Measurements from ENCODE around the gene UBTD2. TPM values are rescaled to one million over a fixed set of nuclear protein-coding genes. Genes with fewer than 3 reads are reported as not detected.

The UBTD2 gene
- total RNA-seq, 4 donors from 2014 or later = 6.0 to 11.4 (median 9.8) TPM

DNA sequence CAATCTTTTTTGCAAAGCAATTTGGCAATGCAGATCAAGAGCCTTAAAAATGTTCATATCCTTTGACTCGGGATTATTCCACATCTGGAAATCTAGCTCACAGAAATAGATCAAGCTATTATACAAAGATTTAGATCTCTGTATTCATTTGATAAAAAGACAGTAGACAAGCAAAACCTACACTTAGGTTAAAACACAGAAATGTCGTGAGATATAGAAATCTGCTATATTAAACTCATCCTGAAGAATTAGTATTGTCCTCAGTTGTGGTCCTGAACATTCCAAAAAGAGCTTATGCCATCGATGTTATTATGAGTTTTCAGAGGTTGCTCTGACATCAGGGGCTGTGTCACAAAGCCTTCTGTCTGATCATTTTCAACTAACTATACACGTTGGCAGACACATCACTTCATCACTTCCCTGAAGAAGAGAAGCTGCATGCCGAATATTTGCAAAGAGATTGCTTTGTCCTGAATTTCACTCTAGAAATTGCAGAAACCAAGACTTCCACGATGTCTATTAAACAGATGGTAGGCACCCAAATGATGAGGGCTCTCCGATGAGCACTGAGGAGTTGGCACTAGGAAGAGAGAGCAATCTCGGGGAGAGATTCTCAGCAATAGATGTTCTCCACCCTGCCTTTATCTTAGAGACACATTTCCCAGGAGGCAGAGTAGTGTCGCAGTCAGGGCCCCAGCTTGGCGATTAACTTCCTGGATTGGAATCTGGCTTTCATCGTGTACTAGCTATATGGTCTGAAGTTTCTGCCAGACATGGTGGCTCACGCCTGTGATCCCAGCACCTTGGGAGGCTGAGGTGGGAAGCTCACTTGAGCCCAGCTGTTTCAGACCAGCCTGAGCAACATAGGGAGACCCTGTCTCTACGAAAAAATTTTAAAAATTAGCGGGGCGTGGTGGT, 1.9 kb upstream of the UBTD2 start:
- H3K4me3 ChIP-seq = peak overlapping the region in 1 of 4 donors; percentile 75
- peaks cover 16 to 21% of the 10 kb centered on the region in 2 donors for H3K4me1 ChIP-seq
- ATAC-seq (no peak), DNase-seq (no peak)
- H3K36me3 ChIP-seq = no peaks in the 10 kb centered on the region
- intact Hi-C loops (cut with DNase I; ENCODE audit: low total_unique reads) = no loop called here
- H3K27ac ChIP-seq = no peak overlapping the region
- H3K9me3 ChIP-seq = no peaks in the 10 kb centered on the region
- in situ Hi-C loops (cut with MboI; ENCODE audit: low sequenced_read_pairs in 4 of 4) = loop anchor here in 3 of 4 donors (10.0 to 25.0 kb wide), 3 partner anchors 98 to 373 kb away; partner anchors contain the start of genes STK10 (in 2 of the 3) and EFCAB9 (in 1 of the 3)
- no peaks in the 10 kb centered on the region for H3K27me3 ChIP-seq
- TF ChIP-seq POLR2A (IDR thresholded peaks at IDR 0.05) = no peak
- TF ChIP-seq, protein P1, sequence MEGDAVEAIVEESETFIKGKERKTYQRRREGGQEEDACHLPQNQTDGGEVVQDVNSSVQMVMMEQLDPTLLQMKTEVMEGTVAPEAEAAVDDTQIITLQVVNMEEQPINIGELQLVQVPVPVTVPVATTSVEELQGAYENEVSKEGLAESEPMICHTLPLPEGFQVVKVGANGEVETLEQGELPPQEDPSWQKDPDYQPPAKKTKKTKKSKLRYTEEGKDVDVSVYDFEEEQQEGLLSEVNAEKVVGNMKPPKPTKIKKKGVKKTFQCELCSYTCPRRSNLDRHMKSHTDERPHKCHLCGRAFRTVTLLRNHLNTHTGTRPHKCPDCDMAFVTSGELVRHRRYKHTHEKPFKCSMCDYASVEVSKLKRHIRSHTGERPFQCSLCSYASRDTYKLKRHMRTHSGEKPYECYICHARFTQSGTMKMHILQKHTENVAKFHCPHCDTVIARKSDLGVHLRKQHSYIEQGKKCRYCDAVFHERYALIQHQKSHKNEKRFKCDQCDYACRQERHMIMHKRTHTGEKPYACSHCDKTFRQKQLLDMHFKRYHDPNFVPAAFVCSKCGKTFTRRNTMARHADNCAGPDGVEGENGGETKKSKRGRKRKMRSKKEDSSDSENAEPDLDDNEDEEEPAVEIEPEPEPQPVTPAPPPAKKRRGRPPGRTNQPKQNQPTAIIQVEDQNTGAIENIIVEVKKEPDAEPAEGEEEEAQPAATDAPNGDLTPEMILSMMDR (IDR thresholded peaks at IDR 0.05 in 4 of 5, conservative IDR thresholded peaks at IDR 0.05 in 1 of 5) = no peak

DNA sequence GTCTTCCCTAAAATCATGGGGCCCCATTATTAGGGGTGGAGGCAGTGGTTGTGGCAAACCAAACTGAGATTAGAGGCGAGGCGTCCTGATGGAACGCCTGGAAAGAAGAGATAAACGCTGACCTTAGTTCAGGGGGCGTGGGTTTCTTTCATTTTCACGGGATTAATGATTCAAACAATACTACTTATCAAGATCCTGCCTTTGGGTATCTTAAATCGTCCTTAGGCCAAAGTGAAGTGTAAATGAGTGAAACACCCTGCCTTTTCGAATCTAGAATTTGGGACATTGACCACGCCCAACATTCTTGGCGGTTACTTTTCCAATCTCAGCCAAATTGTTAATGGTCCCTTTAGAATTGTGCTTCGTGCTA, 1.0 kb upstream of the UBTD2 start:
- in situ Hi-C loops (cut with MboI; ENCODE audit: low sequenced_read_pairs in 4 of 4) (loop anchor here in 3 of 4 donors (10.0 to 25.0 kb wide), 3 partner anchors 97 to 372 kb away; partner anchors contain the start of genes STK10 (in 2 of the 3) and EFCAB9 (in 1 of the 3)), intact Hi-C loops (cut with DNase I; ENCODE audit: low total_unique reads) (no loop called here)
- no peaks in the 10 kb centered on the region for H3K36me3 ChIP-seq
- H3K27ac ChIP-seq = peak overlapping the region; percentile 78 to 98 (median 92)
- H3K4me3 ChIP-seq = peak overlapping the region; percentile 75 to 96 (median 85)
- peaks cover 16 to 21% of the 10 kb centered on the region in 2 donors for H3K4me1 ChIP-seq
- no peak for ATAC-seq
- no peaks in the 10 kb centered on the region for H3K27me3 ChIP-seq
- no peaks in the 10 kb centered on the region for H3K9me3 ChIP-seq
- no peak for DNase-seq
- TF ChIP-seq, protein P1 (IDR thresholded peaks at IDR 0.05 in 4 of 5, conservative IDR thresholded peaks at IDR 0.05 in 1 of 5) = no peak
- TF ChIP-seq POLR2A (IDR thresholded peaks at IDR 0.05) = no peak

DNA sequence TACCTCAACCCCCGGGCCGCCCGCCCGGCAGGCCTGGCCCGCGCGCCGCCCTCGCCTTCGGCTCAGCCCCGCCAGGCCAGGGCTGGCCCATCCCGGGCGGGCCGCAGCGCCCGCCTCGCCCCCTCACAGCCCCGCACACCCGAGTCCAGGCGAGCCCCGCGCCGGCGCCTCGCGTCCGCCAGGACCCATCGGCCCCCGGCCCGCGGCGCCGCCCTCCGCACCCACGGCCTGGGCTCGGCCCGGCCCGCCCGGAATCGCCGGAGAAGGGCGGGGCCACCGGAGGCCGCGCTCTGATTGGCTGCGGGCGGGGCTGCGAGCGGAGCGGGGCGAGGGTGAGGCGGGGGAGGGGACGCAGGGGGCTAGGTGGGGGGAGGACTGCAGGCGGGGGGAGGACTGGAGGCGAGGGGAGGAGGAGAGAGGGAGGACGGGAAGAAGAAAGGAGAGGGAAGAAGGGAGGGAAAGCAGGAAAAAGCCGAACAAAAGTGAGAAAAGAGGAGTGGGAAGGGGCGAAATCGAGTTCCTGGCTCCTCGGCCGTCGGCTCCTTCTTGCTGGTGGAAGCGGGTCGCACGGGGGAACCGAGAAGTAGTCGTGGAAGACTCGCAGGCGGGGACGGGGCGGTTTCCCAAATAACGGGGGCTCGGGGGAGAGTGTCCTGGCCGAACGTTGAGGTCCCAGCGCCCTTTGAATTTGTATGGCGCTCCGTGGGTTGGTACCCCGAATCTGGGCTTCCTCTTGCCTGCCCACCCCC, 472 bp upstream of the UBTD2 start:
- TF ChIP-seq, protein P1 (IDR thresholded peaks at IDR 0.05 in 4 of 5, conservative IDR thresholded peaks at IDR 0.05 in 1 of 5) = no peak
- TF ChIP-seq POLR2A (IDR thresholded peaks at IDR 0.05) = peak; percentile 74 to 80
- peak; percentile 86 to 87 for ATAC-seq
- peak; percentile 63 to 67 for DNase-seq
- no peaks in the 10 kb centered on the region for H3K27me3 ChIP-seq
- no peaks in the 10 kb centered on the region for H3K36me3 ChIP-seq
- H3K4me3 ChIP-seq = peak overlapping the region; percentile 75 to 96 (median 86)
- in situ Hi-C loops (cut with MboI; ENCODE audit: low sequenced_read_pairs in 4 of 4) = loop anchor here in 3 of 4 donors (10.0 to 25.0 kb wide), 3 partner anchors 97 to 372 kb away; partner anchors contain the start of genes STK10 (in 2 of the 3) and EFCAB9 (in 1 of the 3)
- intact Hi-C loops (cut with DNase I; ENCODE audit: low total_unique reads) = loop anchor here (1.0 to 2.0 kb wide), 3 partner anchors 96 to 897 kb away; partner anchors contain the start of genes FBXW11, NPM1 and STK10
- no peaks in the 10 kb centered on the region for H3K9me3 ChIP-seq
- peaks cover 16 to 21% of the 10 kb centered on the region in 2 donors for H3K4me1 ChIP-seq
- peak overlapping the region; percentile 91 to 98 (median 94) for H3K27ac ChIP-seq

GRCh38 chr5:172282272-172283019, 1.1 kb downstream of the UBTD2 start:
- peak overlapping the region; percentile 91 to 98 (median 94) for H3K27ac ChIP-seq
- no peaks in the 10 kb centered on the region for H3K27me3 ChIP-seq
- intact Hi-C loops (cut with DNase I; ENCODE audit: low total_unique reads) = loop anchor here (1.0 to 2.0 kb wide), 3 partner anchors 94 to 895 kb away; partner anchors contain the start of genes FBXW11, NPM1 and STK10
- in situ Hi-C loops (cut with MboI; ENCODE audit: low sequenced_read_pairs in 4 of 4) = loop anchor here in 3 of 4 donors (10.0 to 25.0 kb wide), 3 partner anchors 95 to 370 kb away; partner anchors contain the start of genes STK10 (in 2 of the 3) and EFCAB9 (in 1 of the 3)
- H3K9me3 ChIP-seq = no peaks in the 10 kb centered on the region
- ATAC-seq (no peak), DNase-seq (no peak)
- peak overlapping the region; percentile 85 to 100 (median 91) for H3K4me3 ChIP-seq
- TF ChIP-seq, protein P1 (IDR thresholded peaks at IDR 0.05 in 4 of 5, conservative IDR thresholded peaks at IDR 0.05 in 1 of 5) = no peak
- no peak for TF ChIP-seq POLR2A (IDR thresholded peaks at IDR 0.05)
- H3K4me1 ChIP-seq = peaks cover 16 to 21% of the 10 kb centered on the region in 2 donors
- no peaks in the 10 kb centered on the region for H3K36me3 ChIP-seq

Data from gastrocnemius medialis (tissue), 4 donors.